Neural progenitor cell (in vitro differentiated cells): ENCODE measurements around the gene GNG7.

Experiments used
- EZH2 ChIP-seq: fragments of 200-600 bp; sonication (generic); IDR thresholded peaks from 2 replicates; pipeline ENCODE4 v1.6.1; 2017; ENCODE audit warnings: antibody characterized with exemption, mild to moderate bottlenecking, moderate library complexity
- EZH2phosphoT487 ChIP-seq: fragments of 200-600 bp; sonication (generic); IDR thresholded peaks from 2 replicates; pipeline ENCODE4 v1.6.1; 2017; ENCODE audit warnings: antibody characterized with exemption
- TF ChIP-seq, protein P1 (sequence below): fragments of 200-600 bp; sonication (generic); IDR thresholded peaks from 2 replicates; pipeline ENCODE4 v1.5.1; 2017; ENCODE audit warnings: antibody characterized with exemption, mild to moderate bottlenecking

DNA sequence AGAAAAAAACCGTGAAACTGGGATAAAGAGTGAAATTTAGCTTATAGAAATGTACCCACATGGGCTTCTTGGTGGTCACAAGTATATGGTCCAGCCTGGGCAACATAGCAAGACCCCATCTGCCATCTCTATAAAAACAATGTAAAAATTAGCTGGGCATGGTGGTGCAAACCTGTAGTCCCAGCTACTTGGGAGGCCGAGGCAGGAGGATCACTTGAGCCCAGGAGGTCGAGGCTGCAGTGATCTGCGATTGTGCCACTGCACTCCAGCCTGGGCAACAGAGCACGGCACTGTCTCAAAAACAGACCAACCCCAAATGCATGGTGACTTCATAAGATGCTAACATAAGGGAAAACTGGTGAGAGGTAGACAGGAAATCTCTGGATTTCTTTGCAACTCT is 54.4 kb downstream of the GNG7 start:
- TF ChIP-seq, protein P1, sequence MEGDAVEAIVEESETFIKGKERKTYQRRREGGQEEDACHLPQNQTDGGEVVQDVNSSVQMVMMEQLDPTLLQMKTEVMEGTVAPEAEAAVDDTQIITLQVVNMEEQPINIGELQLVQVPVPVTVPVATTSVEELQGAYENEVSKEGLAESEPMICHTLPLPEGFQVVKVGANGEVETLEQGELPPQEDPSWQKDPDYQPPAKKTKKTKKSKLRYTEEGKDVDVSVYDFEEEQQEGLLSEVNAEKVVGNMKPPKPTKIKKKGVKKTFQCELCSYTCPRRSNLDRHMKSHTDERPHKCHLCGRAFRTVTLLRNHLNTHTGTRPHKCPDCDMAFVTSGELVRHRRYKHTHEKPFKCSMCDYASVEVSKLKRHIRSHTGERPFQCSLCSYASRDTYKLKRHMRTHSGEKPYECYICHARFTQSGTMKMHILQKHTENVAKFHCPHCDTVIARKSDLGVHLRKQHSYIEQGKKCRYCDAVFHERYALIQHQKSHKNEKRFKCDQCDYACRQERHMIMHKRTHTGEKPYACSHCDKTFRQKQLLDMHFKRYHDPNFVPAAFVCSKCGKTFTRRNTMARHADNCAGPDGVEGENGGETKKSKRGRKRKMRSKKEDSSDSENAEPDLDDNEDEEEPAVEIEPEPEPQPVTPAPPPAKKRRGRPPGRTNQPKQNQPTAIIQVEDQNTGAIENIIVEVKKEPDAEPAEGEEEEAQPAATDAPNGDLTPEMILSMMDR = no peak
- TF ChIP-seq EZH2 (no peak), EZH2phosphoT487 (no peak)
